Rectal smooth muscle tissue (tissue), 1 donor: ENCODE results near the gene CCDC170.
"Not testable (repeated sequence)": the region's sequence is repeated elsewhere in the genome, so short reads cannot be mapped to it uniquely, and the experiment has no call there.

Source experiments
- H3K27ac ChIP-seq: one replicate; pipeline ENCODE4 v1.7.0; 2013; ENCODE audit warnings: low read depth, low read length, inconsistent platforms
- H3K27me3 ChIP-seq: one replicate; pipeline ENCODE4 v1.7.0; 2013; ENCODE audit warnings: low read length; ENCODE audit not compliant: control insufficient read depth, insufficient read depth
- H3K36me3 ChIP-seq: one replicate; pipeline ENCODE4 v1.7.0; 2013; ENCODE audit warnings: low read length; ENCODE audit not compliant: control insufficient read depth, insufficient read depth
- H3K4me1 ChIP-seq: one replicate; pipeline ENCODE4 v1.7.0; 2013; ENCODE audit warnings: low read length; ENCODE audit not compliant: control insufficient read depth, insufficient read depth
- H3K4me3 ChIP-seq: one replicate; pipeline ENCODE4 v1.7.0; 2013; ENCODE audit warnings: low read length
- H3K9ac ChIP-seq: one replicate; pipeline ENCODE4 v1.7.0; 2013; ENCODE audit warnings: low read length

CCDC170 gene

GRCh38 chr6:151535476-151536187 lies 41.8 kb downstream of the CCDC170 start:
- no peak overlapping the region for H3K27ac ChIP-seq
- no peaks in the 10 kb centered on the region for H3K27me3 ChIP-seq
- no peaks in the 10 kb centered on the region for H3K36me3 ChIP-seq
- H3K4me3 ChIP-seq: no peak overlapping the region
- H3K4me1 ChIP-seq: no peaks in the 10 kb centered on the region
- H3K9ac ChIP-seq: no peak overlapping the region

GRCh38 chr6:151536188-151536479 lies 42.3 kb downstream of the CCDC170 start:
- no peak overlapping the region for H3K9ac ChIP-seq
- no peaks in the 10 kb centered on the region for H3K36me3 ChIP-seq
- no peaks in the 10 kb centered on the region for H3K27me3 ChIP-seq
- H3K4me3 ChIP-seq: no peak overlapping the region
- no peak overlapping the region for H3K27ac ChIP-seq
- no peaks in the 10 kb centered on the region for H3K4me1 ChIP-seq

DNA sequence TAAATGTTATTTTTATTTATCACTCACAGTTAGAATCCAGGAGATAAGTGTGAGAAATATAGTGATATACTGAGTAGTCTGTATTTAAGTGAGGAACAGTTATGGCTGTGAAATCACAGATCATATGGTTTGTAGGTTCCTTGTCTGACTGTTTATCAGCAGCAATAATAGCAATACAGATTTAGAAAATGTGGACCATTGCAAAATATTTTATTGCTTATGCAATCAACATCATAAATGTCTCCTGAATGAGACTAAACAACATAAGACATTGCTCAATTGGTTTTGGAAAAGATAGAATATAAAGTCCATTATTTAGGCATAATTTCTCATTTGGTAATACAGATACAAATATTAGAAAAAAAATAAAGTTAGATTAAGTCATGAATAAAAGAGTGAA lies 43.7 kb downstream of the CCDC170 start:
- H3K36me3 ChIP-seq: no peaks in the 10 kb centered on the region
- H3K27me3 ChIP-seq: no peaks in the 10 kb centered on the region
- no peak overlapping the region for H3K9ac ChIP-seq
- H3K4me3 ChIP-seq: no peak overlapping the region
- H3K4me1 ChIP-seq: no peaks in the 10 kb centered on the region
- no peak overlapping the region for H3K27ac ChIP-seq

DNA sequence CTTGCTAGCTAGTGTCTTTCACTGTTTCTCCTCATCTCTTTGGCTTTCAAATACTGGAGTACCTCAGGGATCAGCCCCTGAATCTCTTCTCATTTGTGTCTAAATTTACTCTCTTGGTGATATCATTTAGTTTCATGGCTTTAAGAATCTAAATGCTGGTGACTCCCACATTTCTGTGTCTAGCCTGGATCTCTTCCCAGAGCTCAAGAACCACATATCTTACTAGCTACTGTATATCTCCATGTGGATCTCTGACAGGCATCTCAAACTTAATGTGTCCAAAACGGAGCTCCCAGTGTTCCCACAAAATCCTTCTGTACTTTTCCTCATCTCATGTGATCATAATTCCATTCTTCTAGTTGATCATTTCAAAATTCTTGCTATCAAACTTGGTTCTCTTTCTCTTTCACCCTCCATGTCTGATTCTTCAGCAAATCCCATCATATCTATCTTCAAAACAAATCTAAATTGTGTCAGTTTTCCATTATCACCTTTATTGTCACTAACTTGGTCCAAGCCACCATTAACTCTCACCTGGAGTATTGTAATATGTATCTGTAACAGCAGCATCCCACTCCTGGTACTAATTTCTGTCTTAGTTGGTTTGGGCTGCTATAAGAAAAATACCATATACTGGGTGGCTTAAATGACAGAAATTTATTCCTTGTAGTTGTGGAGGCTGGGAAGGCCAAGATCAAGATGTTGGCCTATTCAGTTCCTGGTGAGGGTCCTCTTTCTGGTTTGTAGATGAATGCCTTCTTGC lies 45.9 kb downstream of the CCDC170 start:
- Histone ChIP-seq H3K4me1 (no peaks in the 10 kb centered on the region), H3K27me3 (no peaks in the 10 kb centered on the region), H3K36me3 (no peaks in the 10 kb centered on the region), H3K4me3 (no peak overlapping the region), H3K9ac (no peak overlapping the region), H3K27ac (no peak overlapping the region)

GRCh38 chr6:151544453-151544852 lies 50.6 kb downstream of the CCDC170 start:
- no peak overlapping the region for H3K4me3 ChIP-seq
- no peaks in the 10 kb centered on the region for H3K4me1 ChIP-seq
- H3K27ac ChIP-seq: no peak overlapping the region
- H3K9ac ChIP-seq: no peak overlapping the region
- H3K36me3 ChIP-seq: no peaks in the 10 kb centered on the region
- H3K27me3 ChIP-seq: no peaks in the 10 kb centered on the region

DNA sequence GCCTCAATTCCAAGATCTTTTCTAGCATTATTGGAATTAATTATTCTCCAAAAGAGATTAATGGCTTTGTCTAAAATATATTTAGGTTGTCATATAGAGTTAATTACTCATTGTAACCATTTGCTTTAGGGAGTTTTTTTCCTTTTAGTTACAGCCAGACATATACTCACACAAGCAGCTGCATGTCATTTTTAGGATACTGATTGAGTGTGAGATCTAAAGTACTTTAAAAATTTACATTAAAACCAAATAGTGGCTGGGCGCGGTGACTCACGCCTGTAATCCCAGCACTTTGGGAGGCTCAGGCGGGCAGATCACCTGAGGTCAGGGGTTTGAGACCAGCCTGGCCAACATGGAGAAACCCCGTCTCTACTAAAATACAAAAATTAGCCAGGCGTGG lies 51.1 kb downstream of the CCDC170 start:
- not testable (repeated sequence) for H3K4me3 ChIP-seq, H3K27me3 ChIP-seq, H3K9ac ChIP-seq, H3K4me1 ChIP-seq, H3K36me3 ChIP-seq, H3K27ac ChIP-seq

DNA sequence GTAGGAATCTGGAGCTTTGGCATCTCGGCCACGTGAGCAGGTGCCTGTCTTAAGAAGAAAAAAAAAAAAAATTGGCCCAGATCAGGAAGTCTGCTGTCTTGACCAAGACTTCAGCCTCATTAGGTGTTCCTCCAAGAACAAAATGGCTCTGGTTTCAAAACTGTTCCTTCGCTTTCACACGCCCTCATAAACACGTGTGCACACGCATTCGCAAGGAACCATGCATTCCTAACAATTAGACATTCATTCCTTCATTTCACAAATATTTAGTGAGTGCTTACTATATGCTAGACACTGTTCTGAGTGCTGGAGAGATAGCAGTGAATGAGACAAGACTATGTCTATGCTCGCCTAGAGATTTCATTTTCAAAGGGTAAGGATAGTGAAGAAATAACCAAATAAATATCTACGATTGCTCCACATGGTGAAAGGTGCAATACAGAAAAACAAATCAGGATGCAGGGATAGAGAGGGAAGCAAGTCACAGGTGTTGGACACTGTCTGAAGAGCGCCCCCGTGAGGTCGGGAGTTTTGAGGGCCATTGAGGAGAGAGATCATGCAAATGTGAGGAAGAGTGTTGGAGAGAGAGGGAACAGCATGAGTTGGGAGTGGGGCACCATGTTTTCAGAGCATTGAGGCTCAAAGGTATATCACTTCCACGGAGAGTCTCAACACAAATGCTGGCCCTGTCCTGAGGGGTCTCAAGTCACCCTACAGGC lies 53.3 kb downstream of the CCDC170 start:
- Histone ChIP-seq H3K27me3 (no peaks in the 10 kb centered on the region), H3K4me3 (no peak overlapping the region), H3K36me3 (no peaks in the 10 kb centered on the region), H3K9ac (no peak overlapping the region), H3K27ac (no peak overlapping the region), H3K4me1 (no peaks in the 10 kb centered on the region)

DNA sequence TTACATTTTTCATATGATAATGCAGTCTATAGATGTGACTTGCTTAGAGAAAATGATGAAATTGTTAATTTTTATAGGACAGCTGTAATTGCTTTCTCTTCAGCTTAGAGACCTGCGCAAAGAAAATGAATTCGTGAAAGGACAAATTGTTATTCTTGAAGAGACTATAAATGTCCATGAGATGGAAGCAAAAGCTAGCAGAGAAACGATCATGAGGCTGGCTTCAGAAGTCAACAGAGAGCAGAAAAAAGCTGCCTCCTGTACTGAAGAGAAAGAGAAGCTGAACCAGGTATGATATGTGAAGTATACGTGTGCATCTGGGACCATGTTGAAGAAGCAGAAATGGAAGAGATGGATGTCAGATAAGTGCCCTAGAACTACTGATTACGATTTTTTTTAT lies 54.4 kb downstream of the CCDC170 start:
- Histone ChIP-seq H3K9ac (no peak overlapping the region), H3K36me3 (no peaks in the 10 kb centered on the region), H3K4me3 (no peak overlapping the region), H3K27ac (no peak overlapping the region), H3K4me1 (no peaks in the 10 kb centered on the region), H3K27me3 (no peaks in the 10 kb centered on the region)

GRCh38 chr6:151549790-151550189 lies 56.0 kb downstream of the CCDC170 start:
- no peaks in the 10 kb centered on the region for H3K27me3 ChIP-seq
- H3K36me3 ChIP-seq: no peaks in the 10 kb centered on the region
- H3K4me1 ChIP-seq: no peaks in the 10 kb centered on the region
- no peak overlapping the region for H3K9ac ChIP-seq
- no peak overlapping the region for H3K27ac ChIP-seq
- no peak overlapping the region for H3K4me3 ChIP-seq

DNA sequence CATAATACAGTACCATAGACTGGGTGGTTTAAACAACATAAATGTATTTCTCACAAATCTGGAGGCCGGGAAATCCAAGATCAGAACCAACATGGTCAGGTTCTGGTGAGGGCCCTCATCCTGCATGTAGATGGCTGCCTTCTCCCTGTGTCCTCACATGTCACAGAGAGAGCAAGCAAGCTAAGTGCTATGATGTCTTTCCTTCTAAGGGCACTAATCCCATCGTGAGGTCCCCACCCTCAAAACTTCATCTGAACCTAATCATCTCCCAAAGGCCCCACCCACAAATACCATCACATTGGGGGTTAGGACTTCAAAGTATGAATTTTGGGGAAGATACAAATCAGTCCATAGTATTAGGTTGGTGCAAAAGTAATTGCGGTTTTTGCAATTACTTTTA lies 56.8 kb downstream of the CCDC170 start:
- Histone ChIP-seq H3K36me3 (no peaks in the 10 kb centered on the region), H3K27ac (no peak overlapping the region), H3K4me1 (no peaks in the 10 kb centered on the region), H3K27me3 (no peaks in the 10 kb centered on the region), H3K9ac (no peak overlapping the region), H3K4me3 (no peak overlapping the region)

- Histone ChIP-seq H3K36me3 (no peaks in the 10 kb centered on the region), H3K4me3 (no peak overlapping the region), H3K27ac (no peak overlapping the region), H3K27me3 (no peaks in the 10 kb centered on the region), H3K9ac (no peak overlapping the region), H3K4me1 (no peaks in the 10 kb centered on the region)
Measured at GRCh38 chr6:151551223-151551857, 57.5 kb downstream of the CCDC170 start.

DNA sequence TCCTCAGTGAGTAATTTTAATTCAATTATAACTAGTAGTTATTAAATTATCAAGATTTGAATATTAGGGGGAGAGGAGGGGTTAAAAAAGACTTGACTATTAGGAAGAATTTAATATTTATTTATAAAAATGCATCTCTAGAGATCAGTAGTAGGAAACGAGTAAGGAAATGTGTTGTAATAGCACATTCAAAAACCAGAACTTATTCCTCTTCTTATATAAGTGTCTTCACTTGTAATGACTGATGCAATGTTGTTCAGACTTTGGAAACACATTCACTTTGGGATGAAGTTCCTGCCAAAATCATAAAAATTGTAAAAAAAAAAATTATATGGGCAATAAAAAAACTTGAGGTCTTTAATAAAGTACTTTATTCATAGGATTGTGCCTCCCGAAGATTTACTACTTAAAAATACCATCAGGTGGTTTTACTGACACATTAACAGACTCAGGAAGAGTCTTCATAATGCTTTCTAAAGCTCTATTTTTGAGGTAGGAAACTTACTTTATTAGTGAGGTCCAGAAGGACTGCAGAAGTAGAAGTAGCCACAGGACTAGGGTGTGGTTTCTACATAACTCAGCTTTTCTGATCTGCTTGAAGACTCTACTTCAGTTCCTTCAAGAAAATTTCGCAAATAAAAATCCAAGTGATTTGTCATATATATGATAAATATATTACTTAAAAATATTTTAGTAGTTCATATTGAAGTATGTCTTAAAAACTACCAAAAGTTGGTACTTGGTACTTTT lies 59.8 kb downstream of the CCDC170 start:
- Histone ChIP-seq H3K27me3 (no peaks in the 10 kb centered on the region), H3K9ac (no peak overlapping the region), H3K27ac (no peak overlapping the region), H3K4me1 (no peaks in the 10 kb centered on the region), H3K4me3 (no peak overlapping the region), H3K36me3 (no peaks in the 10 kb centered on the region)
